PC-3 (cell line): ENCODE results near the gene DAPP1. TPM values are rescaled to one million over a fixed set of nuclear protein-coding genes. Genes with fewer than 3 reads are reported as not detected.

ENCODE experiments used
- ATAC-seq: fragments of 200-7000 bp; cut with Tn5 transposase; 2 replicates; pipeline ENCODE4 v1.9.1; 2020; ENCODE audit warnings: mild to moderate bottlenecking, moderate library complexity
- BruUV-seq: library from RNA; stranded (reverse); fragments of 400-500 nt; replicated peaks from 2 replicates; lab custom pipeline; 2021; lab: Mats Ljungman, UMichigan
- CTCF ChIA-PET: fragments of 300-600 bp; sonication (Branson Sonifier 250); formaldehyde crosslinking; loops from one replicate; lab custom pipeline; 2022; ENCODE audit warnings: antibody characterized with exemption; lab: Charles Lee
- POLR2A ChIA-PET: fragments of 300-600 bp; sonication (Branson Sonifier 250); formaldehyde crosslinking; loops from one replicate; lab custom pipeline; 2022; ENCODE audit warnings: antibody characterized with exemption; ENCODE audit not compliant: unreplicated experiment; lab: Charles Lee
- DNase-seq: peaks from one replicate; pipeline ENCODE4 v3.0.0-alpha.2; 2015
- H2AFZ ChIP-seq: fragments of 300-600 bp; sonication (generic); 2 replicates; pipeline ENCODE4 v1.6.0; 2016; ENCODE audit warnings: antibody characterized with exemption, low read length
- H3F3A ChIP-seq: fragments of 300-600 bp; sonication (generic); one replicate; pipeline ENCODE4 v1.6.0; 2017; ENCODE audit warnings: antibody characterized with exemption, low read length, control low read depth, mild to moderate bottlenecking; ENCODE audit not compliant: unreplicated experiment
- H3K27ac ChIP-seq: fragments of 300-600 bp; sonication (generic); 2 replicates; pipeline ENCODE4 v1.5.1; 2016; ENCODE audit warnings: mild to moderate bottlenecking, low read length
- H3K27me3 ChIP-seq: fragments of 300-600 bp; sonication (generic); 2 replicates; pipeline ENCODE4 v1.6.1; 2016; ENCODE audit warnings: low read length, mixed read lengths
- H3K36me3 ChIP-seq: fragments of 300-600 bp; sonication (generic); 2 replicates; pipeline ENCODE4 v1.6.1; 2016; ENCODE audit warnings: low read depth, mixed run types, low read length, mixed read lengths
- H3K4me1 ChIP-seq: fragments of 300-600 bp; sonication (generic); 2 replicates; pipeline ENCODE4 v1.5.1; 2016; ENCODE audit warnings: low read length; ENCODE audit not compliant: insufficient read depth
- H3K4me2 ChIP-seq: fragments of 300-600 bp; sonication (generic); 2 replicates; pipeline ENCODE4 v1.6.0; 2016; ENCODE audit warnings: low read length
- H3K4me3 ChIP-seq: fragments of 300-600 bp; sonication (generic); 2 replicates; pipeline ENCODE4 v1.5.1; 2016; ENCODE audit warnings: mild to moderate bottlenecking, low read length, mixed read lengths
- H3K79me2 ChIP-seq: fragments of 300-600 bp; sonication (generic); 2 replicates; pipeline ENCODE4 v1.6.1; 2017; ENCODE audit warnings: low read length, mixed read lengths
- H3K9ac ChIP-seq: fragments of 300-600 bp; sonication (generic); 2 replicates; pipeline ENCODE4 v1.6.0; 2016; ENCODE audit warnings: mild to moderate bottlenecking, low read length
- H3K9me2 ChIP-seq: fragments of 300-600 bp; sonication (generic); replicated peaks from 2 replicates; pipeline ENCODE4 v1.6.1; 2016; ENCODE audit warnings: mixed run types, low read length, mixed read lengths
- H3K9me3 ChIP-seq: fragments of 300-600 bp; sonication (generic); 2 replicates; pipeline ENCODE4 v1.6.1; 2016; ENCODE audit warnings: low read length, mixed read lengths
- H4K20me1 ChIP-seq: fragments of 300-600 bp; sonication (generic); 2 replicates; pipeline ENCODE4 v1.6.1; 2016; ENCODE audit warnings: low read length, mixed read lengths
- CTCF ChIP-seq: fragments of 300-600 bp; sonication (generic); conservative IDR thresholded peaks from 2 replicates; pipeline ENCODE4 v1.5.1; 2017; ENCODE audit warnings: antibody characterized with exemption, low read depth, mild to moderate bottlenecking, low read length
- EZH2 ChIP-seq: fragments of 300-600 bp; sonication (generic); IDR thresholded peaks from one replicate; pipeline ENCODE4 v1.6.1; 2017; ENCODE audit warnings: antibody characterized with exemption, mild to moderate bottlenecking, low read length; ENCODE audit not compliant: unreplicated experiment
- EZH2phosphoT487 ChIP-seq: fragments of 300-600 bp; sonication (generic); IDR thresholded peaks from 2 replicates; pipeline ENCODE4 v1.6.1; 2018; ENCODE audit warnings: mild to moderate bottlenecking, antibody characterized with exemption, low read length, borderline replicate concordance
- intact Hi-C: fragments of 100-400 bp; cut with micrococcal nuclease; formaldehyde crosslinking; loops from 2 replicates; pipeline ENCODE4 v1.9.0; 2023
- total RNA-seq: library from RNA; depleted of rRNA; stranded (reverse); fragments of >200 nt; gene quantifications from 2 replicates; pipeline ENCODE4 v1.2.3, GENCODE V29; 2014

Gene DAPP1
- total RNA-seq, 1 experiment from 2014 or later, result 11.6 TPM

- Histone ChIP-seq H3K9me3 (no peaks in the 10 kb centered on the region), H4K20me1 (no peaks in the 10 kb centered on the region), H3K9me2 (no peaks in the 10 kb centered on the region), H3K27ac (no peak overlapping the region), H3K9ac (no peak overlapping the region), H3K27me3 (no peaks in the 10 kb centered on the region), H3K79me2 (no peaks in the 10 kb centered on the region), H2AFZ (no peak overlapping the region), H3F3A (no peaks in the 10 kb centered on the region), H3K4me1 (no peaks in the 10 kb centered on the region), H3K4me2 (no peak overlapping the region), H3K36me3 (no peaks in the 10 kb centered on the region), H3K4me3 (no peak overlapping the region)
- POLR2A ChIA-PET, result no interaction called here
- CTCF ChIA-PET, result interaction anchor here (1.4 kb wide), 1 partner anchor 84 kb away, joined by 6 read pairs; no protein-coding TSS in a partner anchor
- ATAC-seq, result no peak
- TF ChIP-seq EZH2phosphoT487, result no peak
- TF ChIP-seq CTCF, result no peak
- TF ChIP-seq EZH2, result no peak
- DNase-seq, result no peak
- intact Hi-C loops, result loop anchor here (1.0 to 5.0 kb wide), 2 partner anchors 85 to 246 kb away; no protein-coding TSS in a partner anchor
- no TSS peak for BruUV-seq
Measured at GRCh38 chr4:99807666-99808065, 9.0 kb upstream of the DAPP1 start.

GRCh38 chr4:99808260-99808857 is 8.3 kb upstream of the DAPP1 start:
- CTCF ChIA-PET, result interaction anchor here (1.4 kb wide), 1 partner anchor 84 kb away, joined by 6 read pairs; no protein-coding TSS in a partner anchor
- intact Hi-C loops, result loop anchor here (1.0 to 5.0 kb wide), 2 partner anchors 86 to 247 kb away; no protein-coding TSS in a partner anchor
- POLR2A ChIA-PET, result no interaction called here
- H4K20me1 ChIP-seq, result no peaks in the 10 kb centered on the region
- no peak overlapping the region for H2AFZ ChIP-seq
- peak; percentile 80 for DNase-seq
- H3K27ac ChIP-seq, result no peak overlapping the region
- no peaks in the 10 kb centered on the region for H3K4me1 ChIP-seq
- no peak overlapping the region for H3K4me2 ChIP-seq
- no peaks in the 10 kb centered on the region for H3K9me2 ChIP-seq
- BruUV-seq, result no TSS peak
- no peaks in the 10 kb centered on the region for H3F3A ChIP-seq
- H3K9me3 ChIP-seq, result no peaks in the 10 kb centered on the region
- peak; percentile 80 for ATAC-seq
- no peaks in the 10 kb centered on the region for H3K36me3 ChIP-seq
- H3K27me3 ChIP-seq, result no peaks in the 10 kb centered on the region
- TF ChIP-seq EZH2phosphoT487 (no peak), EZH2 (no peak), CTCF (peak; percentile 85)
- H3K79me2 ChIP-seq, result no peaks in the 10 kb centered on the region
- H3K4me3 ChIP-seq, result no peak overlapping the region
- H3K9ac ChIP-seq, result no peak overlapping the region

GRCh38 chr4:99809326-99809725 is 7.3 kb upstream of the DAPP1 start:
- TF ChIP-seq EZH2 (no peak), CTCF (no peak), EZH2phosphoT487 (no peak)
- intact Hi-C loops, result loop anchor here (5.0 kb wide), 1 partner anchor 87 kb away; no protein-coding TSS in a partner anchor

More at GRCh38 chr4:99809326-99809725, 7.3 kb upstream of the DAPP1 start:
- no peaks in the 10 kb centered on the region for H3K9me2 ChIP-seq
- no peaks in the 10 kb centered on the region for H3K36me3 ChIP-seq
- no peaks in the 10 kb centered on the region for H3K27me3 ChIP-seq
- H3K4me3 ChIP-seq, result no peak overlapping the region
- no peak overlapping the region for H2AFZ ChIP-seq
- H3K9ac ChIP-seq, result no peak overlapping the region
- H3K79me2 ChIP-seq, result no peaks in the 10 kb centered on the region
- H3K9me3 ChIP-seq, result no peaks in the 10 kb centered on the region
- CTCF ChIA-PET, result interaction anchor here (1.4 kb wide), 1 partner anchor 85 kb away, joined by 6 read pairs; no protein-coding TSS in a partner anchor
- H3K4me1 ChIP-seq, result 0 out of 2 replicates have a peak, but pooled peaks cover 2% of the 10 kb centered on the region
- no peak overlapping the region for H3K27ac ChIP-seq
- no peak for DNase-seq
- POLR2A ChIA-PET, result no interaction called here
- H3F3A ChIP-seq, result no peaks in the 10 kb centered on the region
- BruUV-seq, result no TSS peak
- H3K4me2 ChIP-seq, result no peak overlapping the region
- H4K20me1 ChIP-seq, result no peaks in the 10 kb centered on the region
- no peak for ATAC-seq
